Activated CD4-positive, alpha-beta T cell treated with anti-CD3 and anti-CD28 coated beads for 48 hours (primary cell): ENCODE results near the gene NNT.
"Not testable (repeated sequence)": the region's sequence is repeated elsewhere in the genome, so short reads cannot be mapped to it uniquely, and the experiment has no call there.

ENCODE experiments used
- DNase-seq: peaks from one replicate; pipeline ENCODE4 v3.0.0-alpha.2; 2020

NNT gene

DNA sequence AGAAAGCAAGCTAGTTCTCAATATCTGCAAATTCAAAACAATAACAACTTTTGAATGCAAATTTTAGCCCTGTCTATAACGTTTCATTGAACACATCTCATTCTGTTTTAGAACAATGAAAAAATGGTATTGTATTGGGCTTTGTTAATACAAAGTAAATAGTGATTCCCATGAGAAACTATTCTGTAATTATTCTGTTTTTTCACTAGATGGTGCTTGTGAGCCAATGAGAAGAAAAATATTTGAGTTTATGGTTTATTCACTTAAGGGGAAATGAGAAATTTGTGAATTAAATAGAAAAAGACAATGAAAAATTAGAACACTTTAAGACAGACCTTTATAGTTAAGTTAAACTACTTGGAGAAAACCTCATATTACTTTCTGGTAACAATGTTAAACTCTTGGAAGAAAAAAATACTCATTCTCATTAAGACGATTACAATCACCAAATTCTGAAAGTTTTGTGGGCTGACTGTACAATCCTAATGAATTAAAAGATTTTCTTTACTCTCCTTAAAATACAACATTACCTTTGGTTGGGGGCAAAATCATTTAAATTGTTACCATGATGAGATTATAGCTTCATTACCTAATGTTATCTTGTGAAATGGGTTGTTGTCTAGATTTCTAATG is 127.0 kb downstream of the NNT start:
- no peak for DNase-seq

DNA sequence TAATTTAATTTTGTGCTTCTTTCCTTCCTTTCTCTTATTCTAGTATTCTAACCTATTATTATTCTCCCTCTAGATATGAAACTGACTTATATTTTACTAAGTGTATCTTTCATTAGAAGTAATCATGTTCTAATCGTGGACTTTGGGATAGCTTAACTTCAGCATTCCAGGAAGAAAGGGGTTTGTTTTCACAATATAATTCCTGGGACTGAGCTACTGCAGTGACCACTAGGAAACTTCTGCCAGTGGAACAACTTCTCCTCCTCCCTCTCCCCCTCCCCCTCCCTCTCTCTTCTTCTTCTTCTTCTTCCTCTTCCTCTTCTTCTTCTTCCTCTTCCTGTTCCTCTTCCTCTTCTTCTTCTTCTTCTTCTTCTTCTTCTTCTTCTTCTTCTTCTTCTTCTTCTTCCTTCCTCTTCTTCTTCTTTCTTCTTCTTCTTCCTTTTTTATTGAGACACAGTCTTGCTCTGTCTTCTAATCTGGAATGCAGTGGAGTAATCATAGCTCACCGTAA is 127.9 kb downstream of the NNT start:
- DNase-seq = no peak

GRCh38 chr5:43731573-43731972 is 128.6 kb downstream of the NNT start:
- DNase-seq = no peak

GRCh38 chr5:43745923-43746548 is 143.1 kb downstream of the NNT start:
- not testable (repeated sequence) for DNase-seq

DNA sequence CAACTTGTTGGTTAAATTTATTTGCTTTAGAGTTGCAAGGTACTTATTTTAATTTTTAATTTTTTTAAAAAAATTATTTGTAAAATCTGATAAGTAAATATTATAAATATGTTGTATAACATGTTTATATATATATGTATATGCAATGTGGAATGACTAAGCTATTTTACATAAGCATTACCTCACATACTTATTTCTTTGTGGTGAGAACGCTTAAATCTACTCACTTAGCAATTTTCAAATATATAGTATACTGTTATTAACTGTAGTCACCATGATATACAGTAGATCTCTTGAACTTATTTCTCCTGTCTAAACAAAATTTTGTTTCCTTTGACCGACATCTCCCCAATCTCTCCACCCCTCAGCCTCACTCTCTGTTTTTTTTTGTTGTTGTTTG is 147.8 kb downstream of the NNT start:
- no peak for DNase-seq

- DNase-seq = peak; percentile 9
Observed at GRCh38 chr5:43753069-43753468, 150.1 kb downstream of the NNT start.
